ENCODE results near the gene LPP.

- TF ChIP-seq CTCF (IDR thresholded peaks at IDR 0.05 in 4 of 5, conservative IDR thresholded peaks at IDR 0.05 in 1 of 5) (no peak), POLR2A (IDR thresholded peaks at IDR 0.05) (no peak)
Observed at GRCh38 chr3:188200481-188200880, 46.5 kb downstream of the LPP start.

Measured in gastrocnemius medialis (tissue), 4 donors.